GM19463 (cell line): ENCODE results near the gene CCNQ.
"Not testable (repeated sequence)": the region's sequence is repeated elsewhere in the genome, so short reads cannot be mapped to it uniquely, and the experiment has no call there.

ENCODE experiments used
- ATAC-seq: cut with Tn5 transposase; IDR thresholded peaks from one replicate; pipeline ENCODE4 v1.9.1; 2021; ENCODE audit warnings: mild to moderate bottlenecking, moderate library complexity; ENCODE audit not compliant: unreplicated experiment

The CCNQ gene

GRCh38 chrX:153623310-153624029 lies 24.5 kb upstream of the CCNQ start:
- ATAC-seq = no peak

GRCh38 chrX:153622661-153623309 lies 23.8 kb upstream of the CCNQ start:
- no peak for ATAC-seq

- no peak for ATAC-seq
These were observed 23.1 kb upstream of the CCNQ start for GRCh38 chrX:153621949-153622598.

GRCh38 chrX:153620576-153620975 lies 21.6 kb upstream of the CCNQ start:
- no peak for ATAC-seq

GRCh38 chrX:153614818-153615217 lies 15.9 kb upstream of the CCNQ start:
- no peak for ATAC-seq

GRCh38 chrX:153612413-153612812 lies 13.5 kb upstream of the CCNQ start:
- ATAC-seq = no peak

GRCh38 chrX:153611298-153612095 lies 12.6 kb upstream of the CCNQ start:
- ATAC-seq = no peak

GRCh38 chrX:153610836-153611213 lies 11.9 kb upstream of the CCNQ start:
- ATAC-seq = no peak

GRCh38 chrX:153609917-153610835 lies 11.2 kb upstream of the CCNQ start:
- no peak for ATAC-seq

- ATAC-seq = no peak
These were observed 9.9 kb upstream of the CCNQ start for GRCh38 chrX:153608806-153609205.

- ATAC-seq = no peak
These were observed 9.4 kb upstream of the CCNQ start for GRCh38 chrX:153608376-153608775.

- ATAC-seq = no peak
These were observed 7.6 kb upstream of the CCNQ start for GRCh38 chrX:153606503-153606902.

GRCh38 chrX:153604666-153605380 lies 5.9 kb upstream of the CCNQ start:
- ATAC-seq = not testable (repeated sequence)

GRCh38 chrX:153603131-153603656 lies 4.3 kb upstream of the CCNQ start:
- no peak for ATAC-seq

- ATAC-seq = no peak
These were observed 3.7 kb upstream of the CCNQ start for GRCh38 chrX:153602601-153603000.

- no peak for ATAC-seq
These were observed 2.7 kb upstream of the CCNQ start for GRCh38 chrX:153601511-153602110.

- no peak for ATAC-seq
These were observed 2.0 kb upstream of the CCNQ start for GRCh38 chrX:153600921-153601320.

GRCh38 chrX:153600032-153600373 lies 1.1 kb upstream of the CCNQ start:
- no peak for ATAC-seq
